Activated B cell treated with CpG ODN at 0.5 μM for 24 hours (primary cell): ENCODE data around the gene SCN2B. TPM values are rescaled to one million over a fixed set of nuclear protein-coding genes. Genes with fewer than 3 reads are reported as not detected.

Experiments used
- ATAC-seq: fragments of 200-7000 bp; cut with Tn5 transposase; one replicate; pipeline ENCODE4 v1.10.0; 2021; ENCODE audit warnings: low read depth, mild to moderate bottlenecking, moderate library complexity
- CTCF ChIA-PET: fragments of 350-600 bp; sonication (Branson Sonifier 250); formaldehyde crosslinking; loops from one replicate; lab custom pipeline; 2021; ENCODE audit warnings: antibody characterized with exemption; lab: Charles Lee
- POLR2A ChIA-PET: fragments of 350-600 bp; sonication (Branson Sonifier 250); formaldehyde crosslinking; loops from one replicate; lab custom pipeline; 2021; ENCODE audit warnings: antibody characterized with exemption; lab: Charles Lee
- DNase-seq: peaks from one replicate; pipeline ENCODE4 v3.0.0; 2022
- H3K27ac Mint-ChIP-seq: one replicate; pipeline ENCODE4 v1.8.0; 2020; ENCODE audit warnings: mixed read lengths
- H3K27me3 Mint-ChIP-seq: one replicate; pipeline ENCODE4 v1.8.0; 2021; ENCODE audit warnings: mixed read lengths
- H3K36me3 Mint-ChIP-seq: one replicate; pipeline ENCODE4 v1.8.0; 2021; ENCODE audit warnings: low read depth, mixed read lengths
- H3K4me1 Mint-ChIP-seq: one replicate; pipeline ENCODE4 v1.8.0; 2021; ENCODE audit warnings: mixed read lengths
- H3K4me3 Mint-ChIP-seq: one replicate; pipeline ENCODE4 v1.8.0; 2020; ENCODE audit warnings: mild to moderate bottlenecking, mixed read lengths
- H3K9me3 Mint-ChIP-seq: one replicate; pipeline ENCODE4 v1.8.0; 2020; ENCODE audit warnings: mixed read lengths
- intact Hi-C: fragments of 100-400 bp; cut with micrococcal nuclease; formaldehyde crosslinking; loops from one replicate; pipeline ENCODE4 v1.15.1; 2024
- total RNA-seq: library from RNA; stranded (reverse); gene quantifications from 2 replicates; pipeline ENCODE4 v1.2.3, GENCODE V29; 2022
- TF ChIP-seq, protein P1 (sequence below): fragments of 200-600 bp; IDR thresholded peaks from one replicate; pipeline ENCODE4 v1.8.0; 2022; ENCODE audit warnings: antibody characterized with exemption, mild to moderate bottlenecking

The SCN2B gene
- total RNA-seq, 1 donor from 2014 or later, result not detected

GRCh38 chr11:118115048-118115447, 61.4 kb downstream of the SCN2B start:
- CTCF ChIA-PET, result no interaction called here
- DNase-seq (no peak), ATAC-seq (no peak)
- POLR2A ChIA-PET, result no interaction called here
- Mint-ChIP-seq H3K4me3 (no peak overlapping the region), H3K4me1 (peaks cover 8% of the 10 kb centered on the region), H3K9me3 (no peaks in the 10 kb centered on the region), H3K36me3 (no peaks in the 10 kb centered on the region), H3K27me3 (peaks cover 22% of the 10 kb centered on the region), H3K27ac (no peak overlapping the region)
- TF ChIP-seq, protein P1, sequence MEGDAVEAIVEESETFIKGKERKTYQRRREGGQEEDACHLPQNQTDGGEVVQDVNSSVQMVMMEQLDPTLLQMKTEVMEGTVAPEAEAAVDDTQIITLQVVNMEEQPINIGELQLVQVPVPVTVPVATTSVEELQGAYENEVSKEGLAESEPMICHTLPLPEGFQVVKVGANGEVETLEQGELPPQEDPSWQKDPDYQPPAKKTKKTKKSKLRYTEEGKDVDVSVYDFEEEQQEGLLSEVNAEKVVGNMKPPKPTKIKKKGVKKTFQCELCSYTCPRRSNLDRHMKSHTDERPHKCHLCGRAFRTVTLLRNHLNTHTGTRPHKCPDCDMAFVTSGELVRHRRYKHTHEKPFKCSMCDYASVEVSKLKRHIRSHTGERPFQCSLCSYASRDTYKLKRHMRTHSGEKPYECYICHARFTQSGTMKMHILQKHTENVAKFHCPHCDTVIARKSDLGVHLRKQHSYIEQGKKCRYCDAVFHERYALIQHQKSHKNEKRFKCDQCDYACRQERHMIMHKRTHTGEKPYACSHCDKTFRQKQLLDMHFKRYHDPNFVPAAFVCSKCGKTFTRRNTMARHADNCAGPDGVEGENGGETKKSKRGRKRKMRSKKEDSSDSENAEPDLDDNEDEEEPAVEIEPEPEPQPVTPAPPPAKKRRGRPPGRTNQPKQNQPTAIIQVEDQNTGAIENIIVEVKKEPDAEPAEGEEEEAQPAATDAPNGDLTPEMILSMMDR, result no peak
- intact Hi-C loops, result no loop called here

DNA sequence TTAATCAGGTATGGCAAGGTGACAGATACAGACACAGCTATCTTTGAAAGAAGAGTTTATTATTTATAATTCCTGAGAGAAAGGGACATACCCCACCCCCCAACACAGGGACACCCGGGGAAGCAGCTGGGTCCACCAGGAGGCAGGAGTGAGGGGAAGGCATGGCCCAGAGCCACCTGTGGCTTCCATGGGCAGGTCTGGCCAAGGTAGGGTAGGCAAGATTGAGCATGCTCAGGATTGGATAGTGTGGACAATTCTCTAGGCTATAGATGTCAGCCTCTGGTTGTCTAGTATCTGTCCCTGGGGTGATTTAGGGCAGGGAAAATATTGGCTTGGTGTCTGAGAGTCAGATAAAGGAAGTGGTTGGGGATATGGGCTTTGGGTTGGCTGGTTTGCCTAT, 62.2 kb downstream of the SCN2B start:
- Mint-ChIP-seq H3K4me1 (peaks cover 8% of the 10 kb centered on the region), H3K4me3 (no peak overlapping the region), H3K27me3 (peaks cover 22% of the 10 kb centered on the region), H3K36me3 (no peaks in the 10 kb centered on the region), H3K27ac (no peak overlapping the region), H3K9me3 (no peaks in the 10 kb centered on the region)
- ChIA-PET POLR2A (no interaction called here), CTCF (no interaction called here)
- no peak for ATAC-seq
- intact Hi-C loops, result no loop called here
- TF ChIP-seq, protein P1, result no peak
- no peak for DNase-seq

DNA sequence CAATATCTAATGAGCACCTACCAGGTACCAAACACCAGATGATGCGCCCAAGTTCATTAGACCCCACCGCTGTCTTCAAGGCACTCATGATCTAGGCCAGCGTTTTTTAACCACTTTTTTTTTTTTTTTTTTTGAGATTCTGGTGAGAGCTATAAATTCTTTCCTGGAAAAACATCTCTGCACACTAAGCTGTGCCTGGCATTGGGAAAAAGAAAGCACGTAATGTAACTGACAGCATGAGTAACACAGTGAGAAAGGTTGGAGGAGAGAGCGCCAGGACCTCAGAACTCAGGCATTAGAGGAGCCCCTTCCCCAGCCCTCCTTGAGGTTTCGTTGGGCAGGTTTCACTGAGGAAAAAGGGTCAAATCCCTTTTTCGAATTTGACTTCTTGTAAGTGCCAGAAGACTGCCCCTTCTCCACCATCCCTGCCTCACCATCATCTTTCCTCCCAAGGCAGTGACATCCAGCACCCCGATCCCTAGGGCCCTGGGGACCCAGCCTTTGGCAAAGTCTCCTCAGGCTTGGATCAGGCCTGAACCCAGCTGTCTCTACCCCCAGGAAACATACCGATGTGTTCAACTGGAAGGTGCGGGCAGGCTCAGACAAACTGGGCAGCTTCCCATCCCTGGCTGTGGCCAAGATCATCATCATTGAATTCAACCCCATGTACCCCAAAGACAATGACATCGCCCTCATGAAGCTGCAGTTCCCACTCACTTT, 63.6 kb downstream of the SCN2B start:
- TF ChIP-seq, protein P1, result no peak
- no peak for ATAC-seq
- no peak for DNase-seq
- POLR2A ChIA-PET, result no interaction called here
- intact Hi-C loops, result no loop called here
- H3K27me3 Mint-ChIP-seq, result peaks cover 20% of the 10 kb centered on the region
- no peak overlapping the region for H3K4me3 Mint-ChIP-seq
- CTCF ChIA-PET, result no interaction called here
- H3K4me1 Mint-ChIP-seq, result peaks cover 3% of the 10 kb centered on the region
- H3K9me3 Mint-ChIP-seq, result no peaks in the 10 kb centered on the region
- no peak overlapping the region for H3K27ac Mint-ChIP-seq
- H3K36me3 Mint-ChIP-seq, result no peaks in the 10 kb centered on the region

Other genes with a start within 250 kb of the SCN2B start
- gene TMPRSS13, start 247.2 kb downstream of the SCN2B start, total RNA-seq, result 3.4 and 3.7 TPM in 2 replicates
- gene IL10RA, start 190.2 kb downstream of the SCN2B start, total RNA-seq, result 303 and 350 TPM in 2 replicates
- gene TMPRSS4, start 99.6 kb downstream of the SCN2B start, total RNA-seq, result not detected in 2 replicates
- 1.8 and 1.9 TPM in 2 replicates for gene SMIM35, start 89.7 kb downstream of the SCN2B start, total RNA-seq
- not detected in 2 replicates for gene SCN4B, start 23.8 kb downstream of the SCN2B start, total RNA-seq
- gene JAML, start 48.4 kb upstream of the SCN2B start, total RNA-seq, result 1.2 and 1.5 TPM in 2 replicates
- 2.9 and 3.7 TPM in 2 replicates for gene MPZL3, start 75.7 kb upstream of the SCN2B start, total RNA-seq
- gene MPZL2, start 87.7 kb upstream of the SCN2B start, total RNA-seq, result 0.29 TPM in 1 of 2 replicates, not detected in the other
- 0.59 and 0.95 TPM in 2 replicates for gene CD3E, start 128.1 kb upstream of the SCN2B start, total RNA-seq
- 1.8 TPM in 1 of 2 replicates, not detected in the other for gene CD3D, start 166.1 kb upstream of the SCN2B start, total RNA-seq
- 0.20 TPM in 1 of 2 replicates, not detected in the other for gene CD3G, start 167.7 kb upstream of the SCN2B start, total RNA-seq
- 28.4 and 34.2 TPM in 2 replicates for gene UBE4A, start 183.0 kb upstream of the SCN2B start, total RNA-seq
- gene ATP5MG, start 225.0 kb upstream of the SCN2B start, total RNA-seq, result 199 and 230 TPM in 2 replicates